ENCODE results near the gene SLC22A25.

Gene SLC22A25

GRCh38 chr11:63246045-63246444, 2.6 kb upstream of the SLC22A25 start:
- Histone ChIP-seq H3K9me2 (replicated peaks; ENCODE audit: insufficient read depth, low read length) (no peaks in the 10 kb centered on the region), H3K27ac (ENCODE audit: low read length) (no peak overlapping the region)

GRCh38 chr11:63244862-63245261, 1.5 kb upstream of the SLC22A25 start:
- H2AFZ ChIP-seq (ENCODE audit: low read length): no peak overlapping the region
- no peaks in the 10 kb centered on the region for H3K4me1 ChIP-seq (ENCODE audit: low read length)
- H3F3A ChIP-seq (ENCODE audit: insufficient read depth, low read length): no peaks in the 10 kb centered on the region
- no peaks in the 10 kb centered on the region for H4K20me1 ChIP-seq (ENCODE audit: insufficient read depth, low read length)
- no peak overlapping the region for H3K4me3 ChIP-seq (ENCODE audit: low read length)
- H3K36me3 ChIP-seq (replicated peaks; ENCODE audit: insufficient read depth, low read length): no peaks in the 10 kb centered on the region
- no peak overlapping the region for H3K27ac ChIP-seq (ENCODE audit: low read length)
- H3K4me2 ChIP-seq (ENCODE audit: low read depth, low read length): no peak overlapping the region
- H3K9ac ChIP-seq (ENCODE audit: low read length): no peak overlapping the region
- no peak for DNase-seq
- H3K27me3 ChIP-seq (replicated peaks; ENCODE audit: insufficient read depth, low read length): no peaks in the 10 kb centered on the region
- no peaks in the 10 kb centered on the region for H3K9me3 ChIP-seq (replicated peaks; ENCODE audit: insufficient read depth, low read length)
- H3K79me2 ChIP-seq (ENCODE audit: low read length): no peaks in the 10 kb centered on the region
- no peaks in the 10 kb centered on the region for H3K9me2 ChIP-seq (replicated peaks; ENCODE audit: insufficient read depth, low read length)
- TF ChIP-seq EZH2 (optimal IDR thresholded peaks at IDR 0.05; ENCODE audit: low read depth, low read length) (no peak), EZH2phosphoT487 (IDR thresholded peaks at IDR 0.05; ENCODE audit: low read length) (no peak)
- TF ChIP-seq, protein P1, sequence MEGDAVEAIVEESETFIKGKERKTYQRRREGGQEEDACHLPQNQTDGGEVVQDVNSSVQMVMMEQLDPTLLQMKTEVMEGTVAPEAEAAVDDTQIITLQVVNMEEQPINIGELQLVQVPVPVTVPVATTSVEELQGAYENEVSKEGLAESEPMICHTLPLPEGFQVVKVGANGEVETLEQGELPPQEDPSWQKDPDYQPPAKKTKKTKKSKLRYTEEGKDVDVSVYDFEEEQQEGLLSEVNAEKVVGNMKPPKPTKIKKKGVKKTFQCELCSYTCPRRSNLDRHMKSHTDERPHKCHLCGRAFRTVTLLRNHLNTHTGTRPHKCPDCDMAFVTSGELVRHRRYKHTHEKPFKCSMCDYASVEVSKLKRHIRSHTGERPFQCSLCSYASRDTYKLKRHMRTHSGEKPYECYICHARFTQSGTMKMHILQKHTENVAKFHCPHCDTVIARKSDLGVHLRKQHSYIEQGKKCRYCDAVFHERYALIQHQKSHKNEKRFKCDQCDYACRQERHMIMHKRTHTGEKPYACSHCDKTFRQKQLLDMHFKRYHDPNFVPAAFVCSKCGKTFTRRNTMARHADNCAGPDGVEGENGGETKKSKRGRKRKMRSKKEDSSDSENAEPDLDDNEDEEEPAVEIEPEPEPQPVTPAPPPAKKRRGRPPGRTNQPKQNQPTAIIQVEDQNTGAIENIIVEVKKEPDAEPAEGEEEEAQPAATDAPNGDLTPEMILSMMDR (IDR thresholded peaks at IDR 0.05; ENCODE audit: low read length): no peak

More at GRCh38 chr11:63246045-63246444, 2.6 kb upstream of the SLC22A25 start:
- Histone ChIP-seq H3K27me3 (replicated peaks; ENCODE audit: insufficient read depth, low read length) (no peaks in the 10 kb centered on the region), H3K36me3 (replicated peaks; ENCODE audit: insufficient read depth, low read length) (no peaks in the 10 kb centered on the region), H3K79me2 (ENCODE audit: low read length) (no peaks in the 10 kb centered on the region), H3F3A (ENCODE audit: insufficient read depth, low read length) (no peaks in the 10 kb centered on the region), H3K4me1 (ENCODE audit: low read length) (no peaks in the 10 kb centered on the region), H3K4me3 (ENCODE audit: low read length) (no peak overlapping the region), H3K4me2 (ENCODE audit: low read depth, low read length) (no peak overlapping the region), H3K9me3 (replicated peaks; ENCODE audit: insufficient read depth, low read length) (no peaks in the 10 kb centered on the region), H3K9ac (ENCODE audit: low read length) (no peak overlapping the region), H4K20me1 (ENCODE audit: insufficient read depth, low read length) (no peaks in the 10 kb centered on the region), H2AFZ (ENCODE audit: low read length) (no peak overlapping the region)
- no peak for DNase-seq
- no peak for TF ChIP-seq EZH2 (optimal IDR thresholded peaks at IDR 0.05; ENCODE audit: low read depth, low read length)
- TF ChIP-seq, protein P1 (IDR thresholded peaks at IDR 0.05; ENCODE audit: low read length): no peak
- TF ChIP-seq EZH2phosphoT487 (IDR thresholded peaks at IDR 0.05; ENCODE audit: low read length): no peak

DNA sequence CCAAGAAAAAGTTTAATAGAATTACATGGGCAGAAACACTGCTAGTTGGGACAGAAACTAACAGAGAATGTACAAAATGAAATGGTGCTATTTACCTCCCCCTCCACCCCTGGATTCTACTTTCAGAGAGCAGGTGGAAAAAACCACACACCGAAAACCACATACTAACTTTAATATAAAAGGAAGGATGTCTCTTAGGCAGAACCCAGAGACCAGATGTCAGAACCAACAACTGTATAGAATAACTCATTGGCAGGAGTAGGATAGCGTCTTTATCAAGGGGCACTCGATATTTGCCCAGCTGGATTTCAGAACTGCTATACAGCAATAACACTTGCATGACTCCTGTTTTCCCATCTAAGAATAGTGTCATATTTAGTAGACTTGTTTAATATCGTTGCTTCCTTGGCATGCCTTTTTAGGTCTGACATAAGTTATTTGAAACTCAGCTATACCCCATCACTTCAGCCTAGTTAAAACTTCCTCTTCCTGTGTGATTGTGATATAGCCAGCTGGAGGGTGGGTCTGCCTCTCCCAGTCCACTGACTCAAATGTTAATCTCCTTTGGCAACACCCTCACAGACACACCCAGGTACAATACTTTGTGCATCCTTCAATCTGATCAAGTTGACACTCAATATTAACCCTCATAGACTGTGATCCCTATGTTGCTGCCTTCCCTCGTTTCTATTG, 1.2 kb downstream of the SLC22A25 start:
- no peak overlapping the region for H3K27ac ChIP-seq (ENCODE audit: low read length)
- DNase-seq: no peak
- no peaks in the 10 kb centered on the region for H3K4me1 ChIP-seq (ENCODE audit: low read length)
- H3F3A ChIP-seq (ENCODE audit: insufficient read depth, low read length): no peaks in the 10 kb centered on the region
- H3K9me3 ChIP-seq (replicated peaks; ENCODE audit: insufficient read depth, low read length): no peaks in the 10 kb centered on the region
- no peaks in the 10 kb centered on the region for H3K27me3 ChIP-seq (replicated peaks; ENCODE audit: insufficient read depth, low read length)
- no peak overlapping the region for H2AFZ ChIP-seq (ENCODE audit: low read length)
- H3K4me3 ChIP-seq (ENCODE audit: low read length): no peak overlapping the region
- TF ChIP-seq EZH2 (optimal IDR thresholded peaks at IDR 0.05; ENCODE audit: low read depth, low read length): no peak
- TF ChIP-seq, protein P1 (IDR thresholded peaks at IDR 0.05; ENCODE audit: low read length): no peak
- no peak for TF ChIP-seq EZH2phosphoT487 (IDR thresholded peaks at IDR 0.05; ENCODE audit: low read length)
- H3K9me2 ChIP-seq (replicated peaks; ENCODE audit: insufficient read depth, low read length): no peaks in the 10 kb centered on the region
- no peaks in the 10 kb centered on the region for H3K79me2 ChIP-seq (ENCODE audit: low read length)
- H3K4me2 ChIP-seq (ENCODE audit: low read depth, low read length): no peak overlapping the region
- no peak overlapping the region for H3K9ac ChIP-seq (ENCODE audit: low read length)
- H3K36me3 ChIP-seq (replicated peaks; ENCODE audit: insufficient read depth, low read length): no peaks in the 10 kb centered on the region
- no peaks in the 10 kb centered on the region for H4K20me1 ChIP-seq (ENCODE audit: insufficient read depth, low read length)

Data from MM.1S (cell line).